Endothelial cell of umbilical vein (primary cell): ENCODE data around the gene SCAMP1. TPM values are rescaled to one million over a fixed set of nuclear protein-coding genes. Genes with fewer than 3 reads are reported as not detected.

ENCODE experiments used
- BruUV-seq: library from RNA; stranded (reverse); fragments of 400-500 nt; replicated peaks from 2 replicates; lab custom pipeline; 2021; lab: Mats Ljungman, UMichigan
- CTCF ChIA-PET: fragments of 300-600, 350-600 bp; sonication (Branson Sonifier 250); formaldehyde crosslinking; loops from one replicate; lab custom pipeline; 2021; ENCODE audit warnings: antibody characterized with exemption, inconsistent platforms; lab: Charles Lee
- POLR2A ChIA-PET: fragments of 300-600, 350-600 bp; sonication (Branson Sonifier 250); formaldehyde crosslinking; loops from one replicate; lab custom pipeline; 2021; ENCODE audit warnings: antibody characterized with exemption, inconsistent platforms; lab: Charles Lee
- DNase-seq: peaks from one replicate; pipeline ENCODE4 v3.0.0-alpha.2; 2011; ENCODE audit warnings: low read depth, low spot score
- FAIRE-seq: peaks from 2 replicates; lab custom pipeline; 2011; peaks lifted over from hg19 to GRCh38; lab: Jason Lieb, UNC
- H2AFZ ChIP-seq: 2 replicates; pipeline ENCODE4 v1.6.0; 2012; ENCODE audit warnings: low read depth, low read length, control low read depth, inconsistent platforms
- H3K27ac ChIP-seq: 2 replicates; pipeline ENCODE4 v1.5.1; 2011; ENCODE audit warnings: low read depth, mild to moderate bottlenecking, control low read depth, low read length, moderate library complexity; ENCODE audit not compliant: insufficient read depth
- H3K27me3 ChIP-seq, 2 experiments: 2 replicates each; pipeline versions ENCODE4 v1.6.0 to v1.6.1; 2011; ENCODE audit warnings: low read length in 2 of 2, mixed read lengths in 1 of 2; ENCODE audit not compliant: control insufficient read depth in 2 of 2, insufficient read depth in 2 of 2
- H3K36me3 ChIP-seq, 2 experiments: 2 replicates in 1 of 2; 3 replicates in 1 of 2; pipeline ENCODE4 v1.5.1; 2011; ENCODE audit warnings: low read length in 2 of 2, mild to moderate bottlenecking in 1 of 2, moderate library complexity in 1 of 2; ENCODE audit not compliant: control insufficient read depth in 2 of 2, insufficient read depth in 2 of 2; ENCODE audit errors: extremely low read depth in 1 of 2
- H3K4me1 ChIP-seq: 3 replicates; pipeline ENCODE4 v1.5.1; 2011; ENCODE audit warnings: mild to moderate bottlenecking, low read length; ENCODE audit not compliant: control insufficient read depth, insufficient read depth; ENCODE audit errors: extremely low read depth
- H3K4me2 ChIP-seq: 2 replicates; pipeline ENCODE4 v1.6.1; 2011; ENCODE audit warnings: low read length, control low read depth, mixed read lengths; ENCODE audit not compliant: insufficient read depth
- H3K4me3 ChIP-seq, 3 experiments: fragments of 200-600 bp in 1 of 3; sonication (generic), shearing (Covaris generic) in 1 of 3; replicated peaks in 1 of 3; 2 replicates each; pipeline ENCODE4 v1.5.1; 2011 to 2016; ENCODE audit warnings: control low read depth in 3 of 3, low read length in 3 of 3, mild to moderate bottlenecking in 2 of 3, inconsistent platforms in 1 of 3, low read depth in 1 of 3, moderate library complexity in 1 of 3; ENCODE audit not compliant: insufficient read depth in 1 of 3
- H3K79me2 ChIP-seq: 2 replicates; pipeline ENCODE4 v1.6.0; 2012; ENCODE audit warnings: low read length, inconsistent platforms; ENCODE audit not compliant: control insufficient read depth, insufficient read depth
- H3K9ac ChIP-seq: replicated peaks from 2 replicates; pipeline ENCODE3; 2011; ENCODE audit warnings: low read length, control low read depth; ENCODE audit not compliant: insufficient read depth; ENCODE audit errors: extremely low read depth
- H3K9me1 ChIP-seq: replicated peaks from 3 replicates; pipeline ENCODE4 v1.6.0; 2011; ENCODE audit warnings: mild to moderate bottlenecking, low read length; ENCODE audit not compliant: control insufficient read depth, insufficient read depth; ENCODE audit errors: extremely low read depth
- H3K9me3 ChIP-seq: replicated peaks from 2 replicates; pipeline ENCODE4 v1.5.1; 2012; ENCODE audit warnings: low read length, inconsistent platforms; ENCODE audit not compliant: control insufficient read depth, insufficient read depth
- H4K20me1 ChIP-seq: replicated peaks from 2 replicates; pipeline ENCODE3; 2011; ENCODE audit warnings: mild to moderate bottlenecking, low read length; ENCODE audit not compliant: control insufficient read depth, insufficient read depth; ENCODE audit errors: extremely low read depth
- EZH2 ChIP-seq: IDR thresholded peaks from 2 replicates; pipeline ENCODE4 v1.6.1; 2012; ENCODE audit warnings: borderline replicate concordance, low read depth, mild to moderate bottlenecking, moderate library complexity, low read length, inconsistent platforms; ENCODE audit not compliant: severe bottlenecking
- FOS ChIP-seq: IDR thresholded peaks from 2 replicates; pipeline ENCODE4 v1.6.1; 2011; ENCODE audit warnings: mild to moderate bottlenecking, low read length, moderate library complexity, borderline replicate concordance; ENCODE audit not compliant: insufficient read depth
- GATA2 ChIP-seq: IDR thresholded peaks from 2 replicates; pipeline ENCODE4 v1.7.0; 2011; ENCODE audit warnings: low read depth, mild to moderate bottlenecking, moderate library complexity, mixed read lengths, low read length; ENCODE audit not compliant: insufficient read length, insufficient read depth
- JUN ChIP-seq: IDR thresholded peaks from 2 replicates; pipeline ENCODE4 v1.6.1; 2011; ENCODE audit warnings: borderline replicate concordance, low read depth; ENCODE audit not compliant: insufficient read length, insufficient read depth
- MYC ChIP-seq: IDR thresholded peaks from one replicate; pipeline ENCODE4 v1.6.1; 2011; ENCODE audit warnings: mild to moderate bottlenecking, low read depth, low read length
- POLR2A ChIP-seq: IDR thresholded peaks from 2 replicates; pipeline ENCODE4 v1.6.1; 2012; ENCODE audit warnings: low read depth, mild to moderate bottlenecking, control low read depth, low read length
- POLR2AphosphoS5 ChIP-seq: IDR thresholded peaks from 2 replicates; pipeline ENCODE4 v1.6.1; 2012; ENCODE audit warnings: low read depth, mild to moderate bottlenecking, control low read depth, low read length, moderate library complexity; ENCODE audit not compliant: insufficient read depth
- dilution Hi-C: fragments of 300-500 bp; cut with MboI; formaldehyde crosslinking; loops from one replicate; pipeline ENCODE4 v1.15.0; 2019; ENCODE audit warnings: low sequenced_read_pairs; ENCODE audit not compliant: extremely low pct_ligation_motif_present
- intact Hi-C: fragments of 100-400 bp; cut with micrococcal nuclease; formaldehyde crosslinking; loops from one replicate; pipeline ENCODE4 v1.10.0; 2022
- polyA plus RNA-seq, 4 experiments: library from polyadenylated mRNA; depleted of rRNA in 3 of 4; stranded (reverse) in 3 of 4; unstranded in 1 of 4; fragments of >200 nt; gene quantifications; 2 replicates each; pipeline versions ENCODE4 v1.2.1 to v1.2.3, GENCODE V29; 2011 to 2012; ENCODE audit warnings: missing spikeins in 1 of 4
- total RNA-seq: library from RNA; stranded (reverse); gene quantifications from 2 replicates; pipeline ENCODE4 v1.2.3, GENCODE V29; 2021
- TF ChIP-seq, protein P1 (sequence below): IDR thresholded peaks from 2 replicates; pipeline ENCODE4 v1.6.1; 2011; ENCODE audit not compliant: insufficient read depth, insufficient read length
- TF ChIP-seq, protein P2 (sequence below), 2 donors: IDR thresholded peaks; 1 replicate in 1 of 2; 2 replicates in 1 of 2; pipeline ENCODE4 v1.5.1; 2011; ENCODE audit warnings: low read length in 2 of 2, mild to moderate bottlenecking in 2 of 2, moderate library complexity in 2 of 2, control low read depth in 1 of 2, inconsistent platforms in 1 of 2, low read depth in 1 of 2; ENCODE audit not compliant: insufficient read depth in 1 of 2; ENCODE audit errors: extremely low read depth in 1 of 2

Gene SCAMP1
- total and polyA plus RNA-seq, 2 donors (not counting 3 experiments of a cell fraction or from before 2014, with no cell fraction given): 13.7 to 29.0 TPM

GRCh38 chr5:78501411-78502352 is 141.3 kb downstream of the SCAMP1 start:
- no peak overlapping the region for H3K4me2 ChIP-seq
- no peaks in the 10 kb centered on the region for H4K20me1 ChIP-seq
- no peaks in the 10 kb centered on the region for H3K27me3 ChIP-seq
- H3K4me1 ChIP-seq: peaks cover 18% of the 10 kb centered on the region
- peak; percentile 19 for DNase-seq
- TF ChIP-seq JUN: no peak
- TF ChIP-seq POLR2AphosphoS5: no peak
- TF ChIP-seq GATA2: no peak
- no peak for TF ChIP-seq EZH2
- TF ChIP-seq, protein P1, sequence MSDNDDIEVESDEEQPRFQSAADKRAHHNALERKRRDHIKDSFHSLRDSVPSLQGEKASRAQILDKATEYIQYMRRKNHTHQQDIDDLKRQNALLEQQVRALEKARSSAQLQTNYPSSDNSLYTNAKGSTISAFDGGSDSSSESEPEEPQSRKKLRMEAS: no peak
- TF ChIP-seq, protein P2, sequence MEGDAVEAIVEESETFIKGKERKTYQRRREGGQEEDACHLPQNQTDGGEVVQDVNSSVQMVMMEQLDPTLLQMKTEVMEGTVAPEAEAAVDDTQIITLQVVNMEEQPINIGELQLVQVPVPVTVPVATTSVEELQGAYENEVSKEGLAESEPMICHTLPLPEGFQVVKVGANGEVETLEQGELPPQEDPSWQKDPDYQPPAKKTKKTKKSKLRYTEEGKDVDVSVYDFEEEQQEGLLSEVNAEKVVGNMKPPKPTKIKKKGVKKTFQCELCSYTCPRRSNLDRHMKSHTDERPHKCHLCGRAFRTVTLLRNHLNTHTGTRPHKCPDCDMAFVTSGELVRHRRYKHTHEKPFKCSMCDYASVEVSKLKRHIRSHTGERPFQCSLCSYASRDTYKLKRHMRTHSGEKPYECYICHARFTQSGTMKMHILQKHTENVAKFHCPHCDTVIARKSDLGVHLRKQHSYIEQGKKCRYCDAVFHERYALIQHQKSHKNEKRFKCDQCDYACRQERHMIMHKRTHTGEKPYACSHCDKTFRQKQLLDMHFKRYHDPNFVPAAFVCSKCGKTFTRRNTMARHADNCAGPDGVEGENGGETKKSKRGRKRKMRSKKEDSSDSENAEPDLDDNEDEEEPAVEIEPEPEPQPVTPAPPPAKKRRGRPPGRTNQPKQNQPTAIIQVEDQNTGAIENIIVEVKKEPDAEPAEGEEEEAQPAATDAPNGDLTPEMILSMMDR (IDR thresholded peaks at IDR 0.05; ENCODE audit: extremely low read depth in 1 of 2, insufficient read depth in 1 of 2, low read depth in 1 of 2, low read length in 2 of 2): no peak
- no peak for TF ChIP-seq FOS
- no peak for TF ChIP-seq POLR2A
- no peak for TF ChIP-seq MYC
- no peak for FAIRE-seq
- H2AFZ ChIP-seq: no peak overlapping the region
- no peak overlapping the region for H3K9ac ChIP-seq
- H3K4me3 ChIP-seq: no peak overlapping the region
- BruUV-seq: no TSS peak
- dilution Hi-C loops (no loop called here), intact Hi-C loops (no loop called here)
- no peaks in the 10 kb centered on the region for H3K36me3 ChIP-seq
- peaks cover 10% of the 10 kb centered on the region for H3K79me2 ChIP-seq
- no peaks in the 10 kb centered on the region for H3K9me1 ChIP-seq
- CTCF ChIA-PET: interaction anchor here (1.0 to 2.0 kb wide), 4 partner anchors 11 to 33 kb away, joined by 3 to 13 read pairs (median 3); no protein-coding TSS in a partner anchor
- POLR2A ChIA-PET: no interaction called here
- no peak overlapping the region for H3K27ac ChIP-seq
- no peaks in the 10 kb centered on the region for H3K9me3 ChIP-seq
